H1 (cell line): ENCODE results near the gene LHFPL2. TPM values are rescaled to one million over a fixed set of nuclear protein-coding genes. Genes with fewer than 3 reads are reported as not detected.

Experiments
- ATF2 ChIP-seq: IDR thresholded peaks from 2 replicates; pipeline ENCODE4 v1.6.1; 2012; ENCODE audit warnings: low read length, inconsistent platforms
- RNF2 ChIP-seq: fragments of 200-900, 300-1000 bp; sonication (generic); IDR thresholded peaks from 2 replicates; pipeline ENCODE4 v1.7.1; 2016; ENCODE audit warnings: borderline replicate concordance, low read depth, mild to moderate bottlenecking, antibody characterized with exemption, low read length; ENCODE audit not compliant: poor library complexity, severe bottlenecking; ENCODE audit errors: missing control alignments
- SRF ChIP-seq: IDR thresholded peaks from 2 replicates; pipeline ENCODE4 v1.6.1; 2011; ENCODE audit warnings: mild to moderate bottlenecking, low read depth, low read length, moderate library complexity
- polyA plus RNA-seq, 7 experiments: library from polyadenylated mRNA; depleted of rRNA in 3 of 7; stranded (reverse) in 5 of 7; unstranded in 2 of 7; fragments of >200 nt in 5 of 7; fragments of 200-250 nt in 2 of 7; gene quantifications; 1 replicate in 5 of 7; 2 replicates in 1 of 7; 4 replicates in 1 of 7; pipeline versions ENCODE4 v1.2.1 to v1.2.3, GENCODE V29; 2011 to 2013; ENCODE audit warnings: missing spikeins in 2 of 7, mixed read lengths in 2 of 7
- total RNA-seq: library from RNA; stranded (reverse); fragmentation: NEBNext Ultra II Directional; extraction: Animal tissue kit (Norgen Biotek cat#: 25700); gene quantifications from 2 replicates; pipeline ENCODE4 v1.2.1, GENCODE V29; 2021

Gene LHFPL2
- total and polyA plus RNA-seq, 2 of the 8 experiments (the other 6 are each of a cell fraction or from before 2014, with no cell fraction given) = 9.6 to 43.0 TPM

- TF ChIP-seq RNF2 (no peak), ATF2 (no peak), SRF (no peak)
Measured at GRCh38 chr5:78544561-78545201, 103.9 kb downstream of the LHFPL2 start (continued).
